Stimulated activated CD4-positive, alpha-beta T cell treated with anti-CD3 and anti-CD28 coated beads, Interleukin-4, amount 100 ng/mL, for 4 hours (primary cell): ENCODE results near the gene TM4SF20.
"Not testable (repeated sequence)": the region's sequence is repeated elsewhere in the genome, so short reads cannot be mapped to it uniquely, and the experiment has no call there.

Experiments used
- DNase-seq, 2 experiments: peaks; one replicate each; pipeline ENCODE4 v3.0.0-alpha.2; 2020

Gene TM4SF20

GRCh38 chr2:227366769-227367426, 12.2 kb downstream of the TM4SF20 start:
- no peak for DNase-seq

DNA sequence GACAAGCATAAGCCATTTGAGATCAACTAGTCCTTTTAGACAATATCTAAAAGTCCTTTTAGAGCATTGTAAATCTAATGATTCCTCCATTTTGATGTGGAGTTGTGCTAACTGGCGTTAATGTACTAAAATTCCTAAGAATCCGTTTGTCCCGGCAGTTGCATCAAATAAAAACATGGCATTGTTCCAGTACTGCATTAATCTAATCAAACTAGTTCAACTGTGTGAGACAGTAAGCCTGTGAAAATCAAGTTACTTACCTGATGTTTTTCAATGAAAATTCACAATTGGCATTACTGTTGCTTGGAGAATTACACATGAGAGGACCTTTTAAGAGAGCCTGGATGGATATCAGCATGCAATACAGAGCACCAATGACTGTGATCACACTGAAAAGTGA, 13.3 kb downstream of the TM4SF20 start:
- no peak for DNase-seq

DNA sequence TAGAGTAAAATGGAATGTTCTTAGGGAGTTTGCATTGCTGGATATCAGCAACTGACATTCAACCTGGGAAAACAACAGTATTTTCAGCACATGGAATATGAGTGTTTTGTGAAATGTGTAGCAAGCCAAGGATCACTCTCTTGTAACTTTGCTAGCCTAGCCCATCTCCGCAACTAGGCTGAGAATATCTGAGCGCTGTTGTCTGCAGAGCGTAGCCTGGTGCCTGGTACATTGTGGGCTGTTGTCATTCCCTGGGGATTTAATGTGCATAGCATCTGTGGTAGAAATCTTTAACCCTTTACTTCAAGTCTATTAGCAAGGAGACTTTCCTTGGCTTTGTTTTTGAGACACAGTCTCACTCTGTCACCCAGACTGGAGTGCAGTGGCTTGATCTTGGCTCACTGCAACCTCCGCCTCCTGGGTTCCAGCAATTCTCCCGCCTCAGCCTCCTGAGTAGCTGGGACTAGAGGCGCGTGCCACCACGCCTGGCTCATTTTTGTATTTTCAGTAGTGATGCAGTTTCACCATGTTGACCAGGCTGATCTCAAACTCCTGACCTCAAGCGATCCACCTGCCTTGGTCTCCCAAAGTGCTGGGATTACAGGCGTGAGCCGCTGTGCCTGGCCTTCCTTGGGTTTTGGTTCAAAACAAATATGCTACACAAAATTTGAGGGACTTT, 14.4 kb downstream of the TM4SF20 start:
- DNase-seq, result not testable (repeated sequence)

DNA sequence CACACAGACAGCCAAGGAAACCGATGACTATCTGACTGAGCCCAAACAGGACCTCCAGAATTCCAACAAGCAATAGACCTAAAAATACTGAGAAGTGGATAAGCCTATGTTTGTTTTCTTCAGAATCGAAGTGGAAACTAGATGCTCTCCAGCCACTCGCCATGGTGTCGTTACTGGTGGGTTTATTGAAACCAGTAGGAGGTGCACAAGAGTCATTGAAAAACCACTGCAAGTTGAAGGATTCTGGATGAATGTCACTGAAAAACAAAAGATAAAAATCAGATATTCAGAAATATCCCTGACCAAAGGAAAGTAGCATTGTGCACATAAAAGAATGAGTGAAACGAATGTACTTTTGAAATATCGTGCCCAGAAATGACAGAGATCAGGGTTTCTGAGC, 15.3 kb downstream of the TM4SF20 start:
- no peak for DNase-seq

DNA sequence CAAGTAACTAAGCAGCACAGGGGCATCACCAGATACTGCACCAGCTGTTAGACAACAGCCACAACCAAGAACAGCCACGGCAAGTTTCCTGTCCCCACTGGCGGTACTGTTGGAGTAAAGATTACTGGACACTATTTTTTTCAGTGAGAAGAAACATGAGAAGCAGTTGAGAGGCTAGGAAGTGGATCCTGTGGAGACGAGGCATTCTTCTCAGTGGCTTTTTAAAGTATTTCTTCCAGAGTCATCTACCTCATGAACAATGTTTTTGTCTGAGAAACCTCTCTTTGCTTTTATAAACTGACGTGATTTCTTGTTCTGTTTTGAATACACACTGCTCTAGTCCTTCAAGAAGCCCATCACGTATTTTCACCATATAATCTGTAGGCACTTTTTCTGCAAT, 18.8 kb downstream of the TM4SF20 start:
- DNase-seq, result no peak

DNA sequence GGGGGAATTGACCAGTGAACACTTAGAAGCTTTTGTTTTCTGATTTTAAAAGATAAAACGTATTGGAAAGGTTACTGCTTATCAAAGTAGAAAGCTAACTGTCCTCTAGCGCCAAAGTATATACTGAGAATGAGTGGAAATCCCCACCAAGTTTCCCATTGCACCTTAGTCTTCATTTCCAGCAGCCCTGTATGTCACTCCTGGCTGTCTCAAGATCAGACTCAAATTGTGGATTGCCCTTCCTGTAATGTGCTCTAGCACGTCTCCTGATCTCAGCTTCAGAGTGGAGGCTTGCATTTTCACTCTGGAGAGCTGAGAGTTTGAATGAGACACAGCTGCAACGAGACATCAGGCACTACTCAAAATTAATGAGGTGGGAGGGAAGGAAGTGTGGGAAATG, 27.5 kb downstream of the TM4SF20 start:
- no peak for DNase-seq

GRCh38 chr2:227349989-227350612, 29.0 kb downstream of the TM4SF20 start:
- DNase-seq, result no peak

- DNase-seq, result no peak
Measured at GRCh38 chr2:227348324-227348723, 30.8 kb downstream of the TM4SF20 start.

DNA sequence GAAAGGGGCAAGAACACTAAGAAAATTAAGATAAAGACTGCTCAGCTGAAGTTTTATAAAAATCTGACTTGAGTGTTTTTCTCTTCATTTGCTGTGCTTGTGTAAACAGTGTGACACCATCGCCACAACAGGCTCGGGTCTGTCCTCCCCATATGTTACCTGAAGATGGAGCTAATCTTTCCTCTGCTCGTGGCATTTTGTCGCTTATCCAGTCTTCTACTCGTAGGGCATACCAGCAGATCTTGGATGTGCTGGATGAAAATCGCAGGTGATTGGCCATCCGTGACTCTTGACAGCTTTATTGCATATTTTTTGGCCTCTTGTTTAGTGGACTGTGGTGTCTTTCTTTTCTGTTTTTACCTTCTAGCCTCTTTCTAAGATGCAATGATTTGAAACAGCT, 32.0 kb downstream of the TM4SF20 start:
- DNase-seq, result no peak

DNA sequence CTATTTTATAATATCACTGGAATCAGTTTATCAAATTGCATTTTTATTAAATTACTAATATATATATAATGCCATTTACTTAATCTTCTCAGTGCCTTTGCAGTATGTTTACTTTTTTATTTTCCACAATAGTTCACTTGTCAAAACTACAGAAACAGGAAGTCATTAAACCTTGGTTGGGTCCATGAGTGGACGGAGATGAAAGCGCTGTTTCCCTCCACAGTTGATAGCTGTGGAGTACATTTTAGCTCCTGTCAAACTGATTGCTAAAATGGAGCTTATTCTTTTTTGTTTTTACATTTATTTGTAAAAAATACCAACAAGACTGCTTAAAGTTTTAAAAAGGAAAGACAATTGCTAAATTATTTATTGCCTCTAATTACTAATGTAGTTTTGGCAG, 34.9 kb downstream of the TM4SF20 start:
- DNase-seq, result no peak

- DNase-seq, result no peak
Measured at GRCh38 chr2:227341553-227341952, 37.6 kb downstream of the TM4SF20 start.

DNA sequence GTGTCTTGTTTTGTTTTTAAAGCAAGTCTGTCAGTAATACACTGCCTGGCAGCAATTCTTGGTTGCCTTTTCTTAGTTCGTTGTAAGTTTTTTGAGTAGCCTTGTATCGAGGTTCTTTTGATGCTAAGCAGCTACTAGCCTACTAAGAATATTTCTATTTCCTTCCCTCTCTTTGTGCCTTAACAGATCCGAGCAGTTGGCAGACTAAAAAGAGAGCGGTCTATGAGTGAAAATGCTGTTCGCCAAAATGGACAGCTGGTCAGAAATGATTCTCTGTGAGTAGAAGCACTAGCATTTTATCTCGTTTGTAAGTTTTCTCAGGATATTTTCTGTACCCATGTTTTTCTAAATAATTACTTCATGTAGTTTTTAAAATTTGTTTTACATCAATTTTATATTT, 39.0 kb downstream of the TM4SF20 start:
- no peak for DNase-seq

GRCh38 chr2:227339098-227339599, 40.0 kb downstream of the TM4SF20 start:
- no peak for DNase-seq

DNA sequence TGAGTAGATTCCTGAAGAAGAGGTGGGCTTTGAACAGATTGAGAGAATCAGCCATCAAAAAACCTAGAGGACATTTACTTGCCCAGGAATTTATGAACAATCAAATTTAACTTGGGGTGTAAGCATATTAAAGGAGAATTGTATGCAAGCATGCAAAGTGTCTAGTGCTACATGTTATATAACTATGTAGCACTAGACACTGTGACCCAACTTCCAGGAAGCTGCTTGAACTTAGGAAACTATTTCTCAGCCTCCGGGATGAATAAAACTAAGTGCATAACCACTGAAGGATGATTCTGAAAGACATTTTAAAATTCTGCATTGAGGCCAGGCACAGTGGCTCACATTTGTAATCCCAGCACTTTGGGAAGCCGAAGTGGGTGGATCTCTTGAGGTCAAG, 41.7 kb downstream of the TM4SF20 start:
- DNase-seq, result no peak

GRCh38 chr2:227335713-227336112, 43.4 kb downstream of the TM4SF20 start:
- DNase-seq, result no peak

DNA sequence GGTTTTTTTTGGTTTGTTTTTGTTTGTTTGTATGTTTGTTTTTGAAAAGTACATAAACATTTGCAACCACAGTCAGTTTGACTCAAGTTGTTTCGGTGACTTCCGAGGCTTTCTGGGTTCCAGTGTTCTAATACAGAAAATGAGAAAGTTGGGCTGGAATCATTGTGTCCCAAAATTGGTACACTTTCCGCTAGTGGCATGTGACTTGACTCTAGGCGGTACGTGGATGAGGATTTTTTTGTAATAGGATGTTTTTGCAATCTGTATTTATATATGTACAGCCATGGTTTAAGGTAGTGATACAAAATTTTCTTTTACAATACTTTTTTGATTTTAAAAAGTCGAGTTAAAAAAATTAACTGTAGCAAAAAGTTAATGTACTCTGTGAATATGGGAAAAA, 52.3 kb downstream of the TM4SF20 start:
- DNase-seq, result no peak

DNA sequence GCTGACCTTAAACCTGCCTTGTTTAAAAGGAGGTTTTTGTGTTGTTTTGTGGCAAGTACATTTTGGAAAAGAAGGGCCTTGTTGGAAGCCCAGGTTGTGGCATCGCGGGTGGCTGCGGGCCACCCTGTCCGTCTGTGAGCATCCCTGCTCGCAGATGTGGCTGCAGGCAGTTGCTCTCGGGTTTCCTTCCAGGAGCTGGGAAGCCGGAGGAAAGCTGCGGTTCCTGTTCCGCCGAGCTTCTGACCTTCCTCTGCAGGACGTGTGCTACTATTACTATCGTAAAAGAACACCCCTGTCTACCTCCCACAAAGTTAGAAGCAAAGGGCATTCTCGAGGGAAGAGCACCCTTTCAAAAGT, 53.3 kb downstream of the TM4SF20 start:
- DNase-seq, result no peak

GRCh38 chr2:227324995-227325838, 53.9 kb downstream of the TM4SF20 start, which contains the start of gene MFF:
Gene MFF (plus strand): TSS chr2:227325251. CDS start chr2:227330666, 5,415 bp downstream.
- peak; percentile 89 to 94 for DNase-seq

DNA sequence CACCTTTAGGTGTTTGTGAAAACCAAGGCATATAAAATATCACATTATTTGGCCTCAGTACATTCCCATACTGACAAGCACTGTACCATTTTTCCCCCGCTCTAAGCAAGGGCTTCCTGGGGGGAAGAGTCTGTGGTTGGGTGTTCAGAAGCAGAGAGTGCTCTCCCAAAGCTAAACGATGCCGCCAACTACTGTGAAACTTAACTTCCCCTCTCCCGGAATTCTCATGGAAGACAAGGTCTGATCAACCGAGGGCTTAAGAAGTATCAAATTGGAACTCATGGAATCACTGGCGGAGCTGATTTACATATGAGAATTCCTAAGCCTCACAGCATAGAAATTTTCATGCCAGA, 54.5 kb downstream of the TM4SF20 start:
- no peak for DNase-seq

DNA sequence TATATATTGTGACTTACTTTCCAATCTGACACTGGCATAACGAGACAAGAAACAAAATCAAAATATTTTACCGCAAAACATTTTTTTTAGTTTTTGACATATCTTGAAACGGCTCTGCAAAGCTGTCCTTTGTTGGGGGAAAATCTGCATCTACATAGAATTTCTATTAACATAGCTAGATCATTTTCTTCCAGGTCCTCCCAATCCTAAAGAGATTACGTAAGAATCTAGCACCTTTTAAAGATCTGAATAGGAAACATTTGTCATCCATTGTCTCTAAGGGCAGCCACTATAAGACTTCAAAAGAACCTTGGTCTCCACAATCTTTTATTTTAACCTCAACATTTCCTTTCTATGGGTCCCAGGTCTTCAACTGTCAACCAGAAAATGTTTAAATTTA, 55.3 kb downstream of the TM4SF20 start:
- no peak for DNase-seq

GRCh38 chr2:227322530-227323205, 56.4 kb downstream of the TM4SF20 start:
- DNase-seq, result no peak

- no peak for DNase-seq
Measured at GRCh38 chr2:227320305-227321094, 58.6 kb downstream of the TM4SF20 start.
